SU-DHL-6 (cell line): ENCODE measurements around the gene LRTM1.

Experiments
- EZH2phosphoT487 ChIP-seq: fragments of 200-600 bp; sonication (generic), shearing (Covaris generic); conservative IDR thresholded peaks from 2 replicates; pipeline ENCODE4 v1.6.1; 2018; ENCODE audit warnings: mild to moderate bottlenecking, antibody characterized with exemption, low read length, moderate library complexity, mixed read lengths
- TF ChIP-seq, protein P1 (sequence below): fragments of 200-600 bp; sonication (generic); IDR thresholded peaks from one replicate; pipeline ENCODE4 v1.5.1; 2017; ENCODE audit warnings: antibody characterized with exemption, mild to moderate bottlenecking, low read length, moderate library complexity; ENCODE audit not compliant: insufficient read depth, poor library complexity, severe bottlenecking

DNA sequence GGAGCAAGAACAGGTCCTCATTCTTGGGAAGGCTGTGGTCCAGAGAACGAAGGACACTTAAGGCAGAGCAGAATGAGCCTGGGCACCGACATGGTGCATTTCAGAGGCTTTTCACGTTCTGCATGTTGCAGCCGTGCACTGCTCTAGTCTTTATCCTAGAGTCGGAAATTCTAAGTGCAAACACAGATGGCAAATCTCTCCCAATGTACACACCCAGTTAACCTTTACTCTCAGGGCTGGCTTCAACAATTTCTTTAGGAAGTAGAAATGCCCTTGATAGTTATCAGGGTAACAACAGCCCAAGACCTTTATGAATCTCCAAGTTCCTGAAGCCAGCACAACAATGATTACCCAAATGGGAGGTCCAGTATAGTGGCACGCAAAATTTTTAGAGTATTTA lies 39.1 kb upstream of the LRTM1 start:
- TF ChIP-seq, protein P1, sequence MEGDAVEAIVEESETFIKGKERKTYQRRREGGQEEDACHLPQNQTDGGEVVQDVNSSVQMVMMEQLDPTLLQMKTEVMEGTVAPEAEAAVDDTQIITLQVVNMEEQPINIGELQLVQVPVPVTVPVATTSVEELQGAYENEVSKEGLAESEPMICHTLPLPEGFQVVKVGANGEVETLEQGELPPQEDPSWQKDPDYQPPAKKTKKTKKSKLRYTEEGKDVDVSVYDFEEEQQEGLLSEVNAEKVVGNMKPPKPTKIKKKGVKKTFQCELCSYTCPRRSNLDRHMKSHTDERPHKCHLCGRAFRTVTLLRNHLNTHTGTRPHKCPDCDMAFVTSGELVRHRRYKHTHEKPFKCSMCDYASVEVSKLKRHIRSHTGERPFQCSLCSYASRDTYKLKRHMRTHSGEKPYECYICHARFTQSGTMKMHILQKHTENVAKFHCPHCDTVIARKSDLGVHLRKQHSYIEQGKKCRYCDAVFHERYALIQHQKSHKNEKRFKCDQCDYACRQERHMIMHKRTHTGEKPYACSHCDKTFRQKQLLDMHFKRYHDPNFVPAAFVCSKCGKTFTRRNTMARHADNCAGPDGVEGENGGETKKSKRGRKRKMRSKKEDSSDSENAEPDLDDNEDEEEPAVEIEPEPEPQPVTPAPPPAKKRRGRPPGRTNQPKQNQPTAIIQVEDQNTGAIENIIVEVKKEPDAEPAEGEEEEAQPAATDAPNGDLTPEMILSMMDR: no peak
- TF ChIP-seq EZH2phosphoT487: no peak
